PC-3 (cell line): ENCODE measurements around the gene MAP10. TPM values are rescaled to one million over a fixed set of nuclear protein-coding genes. Genes with fewer than 3 reads are reported as not detected.
A peak's percentile ranks its signal among the peaks of the same experiment; 100 is the strongest.

Experiments used
- ATAC-seq: fragments of 200-7000 bp; cut with Tn5 transposase; 2 replicates; pipeline ENCODE4 v1.9.1; 2020; ENCODE audit warnings: mild to moderate bottlenecking, moderate library complexity
- BruUV-seq: library from RNA; stranded (reverse); fragments of 400-500 nt; replicated peaks from 2 replicates; lab custom pipeline; 2021; lab: Mats Ljungman, UMichigan
- CTCF ChIA-PET: fragments of 300-600 bp; sonication (Branson Sonifier 250); formaldehyde crosslinking; loops from one replicate; lab custom pipeline; 2022; ENCODE audit warnings: antibody characterized with exemption; lab: Charles Lee
- POLR2A ChIA-PET: fragments of 300-600 bp; sonication (Branson Sonifier 250); formaldehyde crosslinking; loops from one replicate; lab custom pipeline; 2022; ENCODE audit warnings: antibody characterized with exemption; ENCODE audit not compliant: unreplicated experiment; lab: Charles Lee
- DNase-seq: peaks from one replicate; pipeline ENCODE4 v3.0.0-alpha.2; 2015
- H2AFZ ChIP-seq: fragments of 300-600 bp; sonication (generic); 2 replicates; pipeline ENCODE4 v1.6.0; 2016; ENCODE audit warnings: antibody characterized with exemption, low read length
- H3F3A ChIP-seq: fragments of 300-600 bp; sonication (generic); one replicate; pipeline ENCODE4 v1.6.0; 2017; ENCODE audit warnings: antibody characterized with exemption, low read length, control low read depth, mild to moderate bottlenecking; ENCODE audit not compliant: unreplicated experiment
- H3K27ac ChIP-seq: fragments of 300-600 bp; sonication (generic); 2 replicates; pipeline ENCODE4 v1.5.1; 2016; ENCODE audit warnings: mild to moderate bottlenecking, low read length
- H3K27me3 ChIP-seq: fragments of 300-600 bp; sonication (generic); 2 replicates; pipeline ENCODE4 v1.6.1; 2016; ENCODE audit warnings: low read length, mixed read lengths
- H3K36me3 ChIP-seq: fragments of 300-600 bp; sonication (generic); 2 replicates; pipeline ENCODE4 v1.6.1; 2016; ENCODE audit warnings: low read depth, mixed run types, low read length, mixed read lengths
- H3K4me1 ChIP-seq: fragments of 300-600 bp; sonication (generic); 2 replicates; pipeline ENCODE4 v1.5.1; 2016; ENCODE audit warnings: low read length; ENCODE audit not compliant: insufficient read depth
- H3K4me2 ChIP-seq: fragments of 300-600 bp; sonication (generic); 2 replicates; pipeline ENCODE4 v1.6.0; 2016; ENCODE audit warnings: low read length
- H3K4me3 ChIP-seq: fragments of 300-600 bp; sonication (generic); 2 replicates; pipeline ENCODE4 v1.5.1; 2016; ENCODE audit warnings: mild to moderate bottlenecking, low read length, mixed read lengths
- H3K79me2 ChIP-seq: fragments of 300-600 bp; sonication (generic); 2 replicates; pipeline ENCODE4 v1.6.1; 2017; ENCODE audit warnings: low read length, mixed read lengths
- H3K9ac ChIP-seq: fragments of 300-600 bp; sonication (generic); 2 replicates; pipeline ENCODE4 v1.6.0; 2016; ENCODE audit warnings: mild to moderate bottlenecking, low read length
- H3K9me2 ChIP-seq: fragments of 300-600 bp; sonication (generic); replicated peaks from 2 replicates; pipeline ENCODE4 v1.6.1; 2016; ENCODE audit warnings: mixed run types, low read length, mixed read lengths
- H3K9me3 ChIP-seq: fragments of 300-600 bp; sonication (generic); 2 replicates; pipeline ENCODE4 v1.6.1; 2016; ENCODE audit warnings: low read length, mixed read lengths
- H4K20me1 ChIP-seq: fragments of 300-600 bp; sonication (generic); 2 replicates; pipeline ENCODE4 v1.6.1; 2016; ENCODE audit warnings: low read length, mixed read lengths
- EZH2 ChIP-seq: fragments of 300-600 bp; sonication (generic); IDR thresholded peaks from one replicate; pipeline ENCODE4 v1.6.1; 2017; ENCODE audit warnings: antibody characterized with exemption, mild to moderate bottlenecking, low read length; ENCODE audit not compliant: unreplicated experiment
- EZH2phosphoT487 ChIP-seq: fragments of 300-600 bp; sonication (generic); IDR thresholded peaks from 2 replicates; pipeline ENCODE4 v1.6.1; 2018; ENCODE audit warnings: mild to moderate bottlenecking, antibody characterized with exemption, low read length, borderline replicate concordance
- intact Hi-C: fragments of 100-400 bp; cut with micrococcal nuclease; formaldehyde crosslinking; loops from 2 replicates; pipeline ENCODE4 v1.9.0; 2023
- total RNA-seq: library from RNA; depleted of rRNA; stranded (reverse); fragments of >200 nt; gene quantifications from 2 replicates; pipeline ENCODE4 v1.2.3, GENCODE V29; 2014
- TF ChIP-seq, protein P1 (sequence below): fragments of 300-600 bp; sonication (generic); conservative IDR thresholded peaks from 2 replicates; pipeline ENCODE4 v1.5.1; 2017; ENCODE audit warnings: antibody characterized with exemption, low read depth, mild to moderate bottlenecking, low read length

The MAP10 gene
- total RNA-seq, 1 experiment from 2014 or later = not detected

DNA sequence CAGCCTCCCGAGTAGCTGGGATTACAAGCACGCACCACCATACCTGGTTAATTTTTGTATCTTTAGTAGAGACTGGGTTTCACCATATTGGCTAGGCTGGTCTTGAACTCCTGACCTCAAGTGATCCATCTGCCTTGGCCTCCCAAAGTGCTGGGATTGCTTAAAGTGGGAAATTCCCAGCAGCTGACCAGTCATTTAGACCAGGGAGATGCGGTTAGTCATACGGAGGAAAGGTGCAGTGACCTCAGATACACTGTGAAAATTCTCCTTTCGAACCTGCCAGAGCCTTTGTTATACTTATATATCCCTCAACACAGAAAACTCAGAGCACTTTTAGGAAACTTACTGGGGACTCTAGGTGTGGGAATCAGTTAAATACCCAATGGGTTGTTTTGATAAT lies 39.6 kb downstream of the MAP10 start:
- Histone ChIP-seq H3K4me3 (no peak overlapping the region), H3K9me3 (no peaks in the 10 kb centered on the region), H3K4me2 (no peak overlapping the region), H3K9ac (no peak overlapping the region), H3K9me2 (no peaks in the 10 kb centered on the region), H3K79me2 (no peaks in the 10 kb centered on the region), H3K36me3 (no peaks in the 10 kb centered on the region), H3K27ac (no peak overlapping the region), H3K27me3 (no peaks in the 10 kb centered on the region), H4K20me1 (no peaks in the 10 kb centered on the region), H3K4me1 (no peaks in the 10 kb centered on the region), H2AFZ (no peak overlapping the region), H3F3A (no peaks in the 10 kb centered on the region)
- ATAC-seq (no peak), DNase-seq (peak; percentile 34)
- POLR2A ChIA-PET = no interaction called here
- intact Hi-C loops = no loop called here
- TF ChIP-seq, protein P1, sequence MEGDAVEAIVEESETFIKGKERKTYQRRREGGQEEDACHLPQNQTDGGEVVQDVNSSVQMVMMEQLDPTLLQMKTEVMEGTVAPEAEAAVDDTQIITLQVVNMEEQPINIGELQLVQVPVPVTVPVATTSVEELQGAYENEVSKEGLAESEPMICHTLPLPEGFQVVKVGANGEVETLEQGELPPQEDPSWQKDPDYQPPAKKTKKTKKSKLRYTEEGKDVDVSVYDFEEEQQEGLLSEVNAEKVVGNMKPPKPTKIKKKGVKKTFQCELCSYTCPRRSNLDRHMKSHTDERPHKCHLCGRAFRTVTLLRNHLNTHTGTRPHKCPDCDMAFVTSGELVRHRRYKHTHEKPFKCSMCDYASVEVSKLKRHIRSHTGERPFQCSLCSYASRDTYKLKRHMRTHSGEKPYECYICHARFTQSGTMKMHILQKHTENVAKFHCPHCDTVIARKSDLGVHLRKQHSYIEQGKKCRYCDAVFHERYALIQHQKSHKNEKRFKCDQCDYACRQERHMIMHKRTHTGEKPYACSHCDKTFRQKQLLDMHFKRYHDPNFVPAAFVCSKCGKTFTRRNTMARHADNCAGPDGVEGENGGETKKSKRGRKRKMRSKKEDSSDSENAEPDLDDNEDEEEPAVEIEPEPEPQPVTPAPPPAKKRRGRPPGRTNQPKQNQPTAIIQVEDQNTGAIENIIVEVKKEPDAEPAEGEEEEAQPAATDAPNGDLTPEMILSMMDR = no peak
- TF ChIP-seq EZH2 (no peak), EZH2phosphoT487 (no peak)
- CTCF ChIA-PET = no interaction called here
- BruUV-seq = no TSS peak

DNA sequence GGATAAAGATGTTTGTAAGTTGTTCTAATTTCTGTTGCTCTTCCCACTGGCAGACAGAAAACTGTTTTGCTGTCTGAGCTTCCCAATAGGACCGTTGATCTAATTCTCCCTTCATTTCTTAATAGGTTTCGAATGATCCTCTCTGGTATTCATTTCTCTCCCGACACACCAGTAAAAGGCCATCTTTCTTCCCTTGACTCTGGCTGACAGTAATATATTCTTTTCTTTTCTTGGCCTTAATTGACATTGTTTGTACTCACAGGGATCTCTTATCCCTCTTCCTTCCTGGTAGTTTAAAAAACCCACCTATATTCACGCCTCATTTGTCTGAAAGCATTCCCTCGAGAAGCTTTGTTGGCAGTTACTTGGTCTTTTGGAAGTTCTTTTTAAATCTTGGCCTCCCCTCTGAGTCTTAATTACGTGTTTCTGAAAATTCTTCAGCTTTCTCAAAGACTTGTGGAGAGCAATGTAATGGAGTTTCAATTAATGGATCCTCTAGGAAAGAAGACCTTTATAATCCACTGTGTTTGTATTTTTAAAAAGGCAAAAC lies 40.3 kb downstream of the MAP10 start:
- H4K20me1 ChIP-seq = no peaks in the 10 kb centered on the region
- H3K9me3 ChIP-seq = no peaks in the 10 kb centered on the region
- DNase-seq (no peak), ATAC-seq (no peak)
- ChIA-PET POLR2A (no interaction called here), CTCF (no interaction called here)
- H2AFZ ChIP-seq = no peak overlapping the region
- no peak overlapping the region for H3K9ac ChIP-seq
- no peaks in the 10 kb centered on the region for H3F3A ChIP-seq
- no peaks in the 10 kb centered on the region for H3K36me3 ChIP-seq
- BruUV-seq = no TSS peak
- no peak overlapping the region for H3K27ac ChIP-seq
- H3K4me3 ChIP-seq = no peak overlapping the region
- TF ChIP-seq, protein P1 = no peak
- TF ChIP-seq EZH2 (no peak), EZH2phosphoT487 (no peak)
- H3K4me2 ChIP-seq = no peak overlapping the region
- no peaks in the 10 kb centered on the region for H3K4me1 ChIP-seq
- no peaks in the 10 kb centered on the region for H3K27me3 ChIP-seq
- H3K9me2 ChIP-seq = no peaks in the 10 kb centered on the region
- intact Hi-C loops = no loop called here
- H3K79me2 ChIP-seq = no peaks in the 10 kb centered on the region

DNA sequence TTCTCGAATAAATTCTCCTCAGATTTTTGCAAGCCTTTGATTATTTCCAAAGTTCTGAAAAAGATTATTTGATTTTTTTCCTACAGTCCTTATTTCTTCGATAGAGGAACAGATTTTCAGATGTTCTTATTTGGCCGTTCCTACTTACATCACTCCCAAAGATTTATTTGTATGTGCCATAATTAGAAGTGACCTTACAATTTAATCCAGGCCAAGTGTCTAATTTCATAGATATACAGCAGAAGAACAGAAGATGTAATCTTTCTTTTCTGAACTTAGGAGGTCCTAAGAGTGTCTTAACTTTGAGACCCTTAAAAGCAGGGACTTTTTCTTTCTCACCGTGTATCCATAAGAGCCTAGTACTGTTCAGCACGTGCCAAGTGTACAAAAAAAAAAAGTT lies 46.3 kb downstream of the MAP10 start:
- H3K9me3 ChIP-seq = no peaks in the 10 kb centered on the region
- no peak for DNase-seq
- H3K4me1 ChIP-seq = peaks cover 18% of the 10 kb centered on the region; the same call in 1 of the 2 replicates
- ChIA-PET CTCF (no interaction called here), POLR2A (no interaction called here)
- H2AFZ ChIP-seq = no peak overlapping the region
- intact Hi-C loops = no loop called here
- H3K4me2 ChIP-seq = no peak overlapping the region
- no peak overlapping the region for H3K9ac ChIP-seq
- H3F3A ChIP-seq = no peaks in the 10 kb centered on the region
- no peaks in the 10 kb centered on the region for H3K36me3 ChIP-seq
- no peaks in the 10 kb centered on the region for H3K9me2 ChIP-seq
- no peaks in the 10 kb centered on the region for H3K79me2 ChIP-seq
- H3K27me3 ChIP-seq = no peaks in the 10 kb centered on the region
- ATAC-seq = no peak
- no peak overlapping the region for H3K4me3 ChIP-seq
- H4K20me1 ChIP-seq = no peaks in the 10 kb centered on the region
- no peak overlapping the region for H3K27ac ChIP-seq
- no peak for TF ChIP-seq EZH2phosphoT487
- TF ChIP-seq EZH2 = no peak
- TF ChIP-seq, protein P1 = no peak
- no TSS peak for BruUV-seq
